Endodermal cell (in vitro differentiated cells): ENCODE measurements around the gene RBM47. TPM values are rescaled to one million over a fixed set of nuclear protein-coding genes. Genes with fewer than 3 reads are reported as not detected.
A peak's percentile ranks its signal among the peaks of the same experiment; 100 is the strongest.

ENCODE experiments used
- DNase-seq: peaks from one replicate; pipeline ENCODE4 v3.0.0-alpha.2; 2017
- H3K27ac ChIP-seq: 2 replicates; pipeline ENCODE4 v1.5.1; 2013; ENCODE audit warnings: mild to moderate bottlenecking, low read depth, low read length, moderate library complexity
- H3K27me3 ChIP-seq: 2 replicates; pipeline ENCODE4 v1.6.1; 2013; ENCODE audit warnings: mild to moderate bottlenecking, low read length, moderate library complexity; ENCODE audit not compliant: insufficient read depth, control insufficient read depth, poor library complexity, severe bottlenecking
- H3K36me3 ChIP-seq: 2 replicates; pipeline ENCODE4 v1.7.0; 2013; ENCODE audit warnings: mild to moderate bottlenecking, low read length, moderate library complexity; ENCODE audit not compliant: control insufficient read depth, insufficient read depth
- H3K4me1 ChIP-seq: one replicate; pipeline ENCODE4 v1.7.0; 2013; ENCODE audit warnings: low read length; ENCODE audit not compliant: control insufficient read depth, insufficient read depth
- H3K4me3 ChIP-seq: 2 replicates; pipeline ENCODE4 v1.5.1; 2013; ENCODE audit warnings: mild to moderate bottlenecking, low read length, moderate library complexity
- H3K9ac ChIP-seq: 2 replicates; pipeline ENCODE4 v1.6.1; 2013; ENCODE audit warnings: mild to moderate bottlenecking, low read length, moderate library complexity; ENCODE audit not compliant: poor library complexity, severe bottlenecking; ENCODE audit errors: extremely low read depth
- H3K9me3 ChIP-seq: 2 replicates; pipeline ENCODE4 v1.6.1; 2013; ENCODE audit warnings: mild to moderate bottlenecking, low read length, moderate library complexity; ENCODE audit not compliant: control insufficient read depth
- H3K27ac Mint-ChIP-seq: 2 replicates; pipeline ENCODE4 v1.8.0; 2020; ENCODE audit warnings: mixed read lengths
- H3K27me3 Mint-ChIP-seq: 2 replicates; pipeline ENCODE4 v1.8.0; 2021; ENCODE audit warnings: mild to moderate bottlenecking, mixed read lengths; ENCODE audit not compliant: insufficient read depth
- H3K36me3 Mint-ChIP-seq: 2 replicates; pipeline ENCODE4 v1.8.0; 2020; ENCODE audit warnings: low read depth, mixed read lengths
- H3K4me1 Mint-ChIP-seq: 2 replicates; pipeline ENCODE4 v1.8.0; 2020; ENCODE audit warnings: mixed read lengths
- H3K4me3 Mint-ChIP-seq: 2 replicates; pipeline ENCODE4 v1.8.0; 2020; ENCODE audit warnings: mild to moderate bottlenecking, moderate library complexity, mixed read lengths
- H3K9me3 Mint-ChIP-seq: 2 replicates; pipeline ENCODE4 v1.8.0; 2020; ENCODE audit warnings: mild to moderate bottlenecking, mixed read lengths
- WGBS, 2 experiments: methylation state at CpG; one replicate each; pipeline versions ENCODE4 v1.1.5 to v1.1.7; 2013; ENCODE audit warnings: missing lambda C conversion rate in 2 of 2, mixed read lengths in 1 of 2; ENCODE audit not compliant: insufficient coverage in 1 of 2, insufficient read length in 1 of 2; 5-methylcytosine and 5-hydroxymethylcytosine counted together
- total RNA-seq, 2 donors: library from RNA; stranded (reverse); fragmentation: NEBNext Ultra II Directional in 1 of 2; extraction: Animal tissue kit (Norgen Biotek cat#: 25700) in 1 of 2; gene quantifications; 2 replicates in 1 of 2; 3 replicates in 1 of 2; pipeline ENCODE4 v1.2.1, GENCODE V29; 2021
- TF ChIP-seq, protein P1 (sequence below): fragments of 200-600 bp; sonication (generic); conservative IDR thresholded peaks from 2 replicates; pipeline ENCODE4 v1.5.0; 2021; ENCODE audit warnings: antibody characterized with exemption, mild to moderate bottlenecking

Gene RBM47
- total RNA-seq, 2 donors from 2014 or later, result 71.7 to 90.6 TPM

DNA sequence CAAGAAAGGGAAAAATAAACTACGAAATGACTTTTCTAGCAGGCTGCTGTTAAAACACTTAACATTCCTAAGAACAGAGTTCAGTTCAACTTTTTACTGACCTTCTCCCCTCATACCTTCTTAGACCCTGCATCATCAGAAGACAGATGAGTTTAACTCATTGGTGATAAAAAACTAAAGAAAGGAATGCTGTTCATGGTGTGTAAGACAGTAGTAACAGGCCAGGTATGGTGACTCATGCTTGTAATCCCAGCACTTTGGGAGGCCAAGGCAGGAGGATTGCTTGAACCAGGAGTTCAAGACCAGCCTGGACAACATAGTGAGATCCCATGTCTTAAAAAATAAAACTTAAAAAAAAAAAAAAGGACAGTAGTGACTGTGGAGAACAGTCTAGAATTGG is 16.2 kb downstream of the RBM47 start:
- no peaks in the 10 kb centered on the region for H3K36me3 ChIP-seq
- Mint-ChIP-seq H3K4me3 (no peak overlapping the region), H3K27me3 (no peaks in the 10 kb centered on the region), H3K9me3 (no peaks in the 10 kb centered on the region), H3K27ac (no peak overlapping the region), H3K4me1 (peaks cover 24% of the 10 kb centered on the region), H3K36me3 (peaks cover 32% of the 10 kb centered on the region)
- H3K9ac ChIP-seq, result no peak overlapping the region
- no peak for DNase-seq
- no peak overlapping the region for H3K4me3 ChIP-seq
- no peaks in the 10 kb centered on the region for H3K9me3 ChIP-seq
- H3K27me3 ChIP-seq, result no peaks in the 10 kb centered on the region
- WGBS, 2 experiments, result 100% methylated on average over 1 of the region's 1 CpG; no CpG with 5 or more reads in 1 of the 2 experiments
- peaks cover 2% of the 10 kb centered on the region for H3K4me1 ChIP-seq
- TF ChIP-seq, protein P1, sequence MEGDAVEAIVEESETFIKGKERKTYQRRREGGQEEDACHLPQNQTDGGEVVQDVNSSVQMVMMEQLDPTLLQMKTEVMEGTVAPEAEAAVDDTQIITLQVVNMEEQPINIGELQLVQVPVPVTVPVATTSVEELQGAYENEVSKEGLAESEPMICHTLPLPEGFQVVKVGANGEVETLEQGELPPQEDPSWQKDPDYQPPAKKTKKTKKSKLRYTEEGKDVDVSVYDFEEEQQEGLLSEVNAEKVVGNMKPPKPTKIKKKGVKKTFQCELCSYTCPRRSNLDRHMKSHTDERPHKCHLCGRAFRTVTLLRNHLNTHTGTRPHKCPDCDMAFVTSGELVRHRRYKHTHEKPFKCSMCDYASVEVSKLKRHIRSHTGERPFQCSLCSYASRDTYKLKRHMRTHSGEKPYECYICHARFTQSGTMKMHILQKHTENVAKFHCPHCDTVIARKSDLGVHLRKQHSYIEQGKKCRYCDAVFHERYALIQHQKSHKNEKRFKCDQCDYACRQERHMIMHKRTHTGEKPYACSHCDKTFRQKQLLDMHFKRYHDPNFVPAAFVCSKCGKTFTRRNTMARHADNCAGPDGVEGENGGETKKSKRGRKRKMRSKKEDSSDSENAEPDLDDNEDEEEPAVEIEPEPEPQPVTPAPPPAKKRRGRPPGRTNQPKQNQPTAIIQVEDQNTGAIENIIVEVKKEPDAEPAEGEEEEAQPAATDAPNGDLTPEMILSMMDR, result no peak
- no peak overlapping the region for H3K27ac ChIP-seq

DNA sequence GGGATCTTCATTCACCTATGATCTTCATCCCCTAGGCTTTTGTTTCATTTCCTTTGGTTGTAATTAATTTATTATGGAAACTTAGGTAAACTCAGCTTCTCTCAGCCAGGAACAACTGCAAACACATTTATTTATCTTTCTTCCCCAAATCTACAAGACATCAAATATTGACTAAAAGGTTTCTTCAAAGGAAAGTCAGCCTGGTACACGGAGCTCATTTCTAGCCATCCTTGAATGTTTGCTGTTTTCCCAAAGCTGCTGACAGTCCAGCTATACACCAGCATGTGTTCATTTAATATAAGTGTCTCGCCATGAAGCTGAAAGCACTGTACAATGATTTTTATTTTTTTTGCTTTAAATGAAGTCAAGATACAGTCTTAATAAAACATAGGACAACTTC is 16.8 kb downstream of the RBM47 start:
- peaks cover 32% of the 10 kb centered on the region for H3K36me3 Mint-ChIP-seq
- Histone ChIP-seq H3K27me3 (no peaks in the 10 kb centered on the region), H3K9me3 (no peaks in the 10 kb centered on the region), H3K4me3 (no peak overlapping the region), H3K4me1 (peaks cover 2% of the 10 kb centered on the region), H3K9ac (no peak overlapping the region), H3K27ac (no peak overlapping the region), H3K36me3 (no peaks in the 10 kb centered on the region)
- no peaks in the 10 kb centered on the region for H3K9me3 Mint-ChIP-seq
- H3K4me3 Mint-ChIP-seq, result no peak overlapping the region
- WGBS, 2 experiments, result 88 to 94% methylated on average over 1 to 2 of the region's 2 CpGs
- H3K27ac Mint-ChIP-seq, result no peak overlapping the region
- no peak for DNase-seq
- TF ChIP-seq, protein P1, result no peak
- H3K27me3 Mint-ChIP-seq, result no peaks in the 10 kb centered on the region
- peaks cover 24% of the 10 kb centered on the region for H3K4me1 Mint-ChIP-seq

DNA sequence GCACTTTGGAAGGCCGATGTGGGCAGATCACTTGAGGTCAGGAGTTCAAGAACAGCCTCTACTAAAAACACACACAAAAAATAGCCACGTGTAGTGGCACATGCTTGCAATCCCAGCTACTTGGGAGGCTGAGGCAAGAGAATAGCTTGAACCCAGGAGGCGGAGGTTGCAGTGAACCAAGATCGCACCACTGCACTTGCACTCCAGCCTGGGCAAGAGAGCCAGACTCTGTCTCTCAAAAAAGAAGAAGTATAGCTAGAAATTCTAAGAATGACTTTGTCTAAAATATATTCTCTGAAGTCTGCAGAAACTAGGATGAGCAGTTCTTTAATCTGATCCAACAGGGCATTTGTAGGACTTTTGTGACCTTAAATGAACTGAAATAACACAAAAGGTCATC is 17.4 kb downstream of the RBM47 start:
- Mint-ChIP-seq H3K36me3 (peaks cover 35% of the 10 kb centered on the region), H3K27me3 (no peaks in the 10 kb centered on the region), H3K4me3 (no peak overlapping the region), H3K27ac (peak overlapping the region; percentile 8), H3K4me1 (peaks cover 24% of the 10 kb centered on the region), H3K9me3 (no peaks in the 10 kb centered on the region)
- no peaks in the 10 kb centered on the region for H3K9me3 ChIP-seq
- WGBS, 2 experiments, result 92 to 95% methylated on average over 3 to 4 of the region's 4 CpGs
- H3K27me3 ChIP-seq, result no peaks in the 10 kb centered on the region
- TF ChIP-seq, protein P1, result no peak
- H3K27ac ChIP-seq, result no peak overlapping the region
- peaks cover 2% of the 10 kb centered on the region for H3K4me1 ChIP-seq
- H3K4me3 ChIP-seq, result no peak overlapping the region
- H3K9ac ChIP-seq, result no peak overlapping the region
- no peak for DNase-seq
- no peaks in the 10 kb centered on the region for H3K36me3 ChIP-seq
